ENCODE results near the gene MAPK8.

- TF ChIP-seq EP300 (IDR thresholded peaks at IDR 0.05), result no peak
- TF ChIP-seq POLR2A (IDR thresholded peaks at IDR 0.05), result no peak
Measured at GRCh38 chr10:48446785-48447184, 140.3 kb downstream of the MAPK8 start.

Data from suprapubic skin (tissue), 2 donors.